GM20000 (cell line): ENCODE results near the gene LRRC10B.

Experiments
- DNase-seq: peaks from one replicate; pipeline ENCODE4 v3.0.0; 2012; ENCODE audit warnings: low spot score
- TF ChIP-seq, protein P1 (sequence below): IDR thresholded peaks from 2 replicates; pipeline ENCODE4 v1.5.1; 2012; ENCODE audit warnings: mild to moderate bottlenecking, control low read depth; ENCODE audit errors: extremely low read depth, missing control alignments

Gene LRRC10B

DNA sequence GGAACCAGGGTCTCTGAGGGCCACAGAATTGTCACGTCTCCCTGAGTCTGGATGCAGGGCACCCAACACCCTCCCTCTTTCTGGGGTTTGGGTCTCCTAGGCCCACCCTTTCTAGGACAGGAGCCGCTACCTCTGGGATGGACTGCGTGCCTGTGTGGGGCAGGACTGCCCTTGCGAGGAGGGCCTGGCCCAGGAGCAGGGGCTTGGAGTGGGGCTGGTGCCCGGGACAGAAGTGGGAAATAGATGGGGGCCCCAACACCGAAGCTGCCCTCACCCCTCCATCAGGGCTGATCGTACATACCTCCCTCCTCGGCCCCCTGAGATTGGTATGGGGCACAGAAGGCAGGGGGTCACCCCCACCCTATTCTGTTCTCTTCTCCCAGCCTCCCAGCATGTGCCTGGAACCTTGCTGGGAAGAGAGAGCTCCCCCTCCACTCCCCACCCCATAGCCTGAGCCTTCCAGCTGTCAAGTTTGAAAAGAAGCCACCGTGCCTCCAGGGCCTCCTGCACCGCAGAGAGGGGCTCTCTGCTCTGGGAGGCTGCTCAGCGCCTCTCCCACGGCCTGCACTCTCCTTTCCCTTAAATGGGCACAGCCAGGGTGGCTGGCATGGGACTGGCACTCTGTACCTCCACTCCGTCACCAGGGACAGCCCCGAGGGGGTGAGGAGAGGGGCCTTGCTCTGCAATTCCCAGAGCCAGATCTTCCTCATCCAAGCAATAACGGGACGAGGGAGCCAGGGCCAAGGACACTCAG, 1.8 kb downstream of the LRRC10B start:
- DNase-seq, result no peak
- TF ChIP-seq, protein P1, sequence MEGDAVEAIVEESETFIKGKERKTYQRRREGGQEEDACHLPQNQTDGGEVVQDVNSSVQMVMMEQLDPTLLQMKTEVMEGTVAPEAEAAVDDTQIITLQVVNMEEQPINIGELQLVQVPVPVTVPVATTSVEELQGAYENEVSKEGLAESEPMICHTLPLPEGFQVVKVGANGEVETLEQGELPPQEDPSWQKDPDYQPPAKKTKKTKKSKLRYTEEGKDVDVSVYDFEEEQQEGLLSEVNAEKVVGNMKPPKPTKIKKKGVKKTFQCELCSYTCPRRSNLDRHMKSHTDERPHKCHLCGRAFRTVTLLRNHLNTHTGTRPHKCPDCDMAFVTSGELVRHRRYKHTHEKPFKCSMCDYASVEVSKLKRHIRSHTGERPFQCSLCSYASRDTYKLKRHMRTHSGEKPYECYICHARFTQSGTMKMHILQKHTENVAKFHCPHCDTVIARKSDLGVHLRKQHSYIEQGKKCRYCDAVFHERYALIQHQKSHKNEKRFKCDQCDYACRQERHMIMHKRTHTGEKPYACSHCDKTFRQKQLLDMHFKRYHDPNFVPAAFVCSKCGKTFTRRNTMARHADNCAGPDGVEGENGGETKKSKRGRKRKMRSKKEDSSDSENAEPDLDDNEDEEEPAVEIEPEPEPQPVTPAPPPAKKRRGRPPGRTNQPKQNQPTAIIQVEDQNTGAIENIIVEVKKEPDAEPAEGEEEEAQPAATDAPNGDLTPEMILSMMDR, result no peak

DNA sequence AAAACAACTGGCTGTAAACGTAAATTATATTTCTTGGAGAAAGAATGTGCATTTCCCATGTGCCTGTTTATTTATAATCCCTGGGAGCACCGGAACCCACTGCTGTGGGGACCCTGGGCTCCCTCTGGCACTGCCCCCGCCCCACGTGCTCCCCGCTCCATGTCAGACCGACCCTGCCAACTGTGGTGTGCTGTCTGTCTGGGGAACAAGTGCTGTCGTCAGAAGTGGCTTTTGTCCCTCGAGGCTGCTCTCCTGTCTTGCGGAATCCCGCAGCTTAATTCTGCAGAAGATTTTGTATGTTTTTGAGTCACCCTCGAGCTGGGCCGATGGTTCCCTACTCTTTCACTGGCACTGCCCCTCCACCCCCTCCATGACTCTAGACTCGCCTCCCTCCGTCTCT, 2.4 kb downstream of the LRRC10B start:
- DNase-seq, result no peak
- TF ChIP-seq, protein P1, result no peak

DNA sequence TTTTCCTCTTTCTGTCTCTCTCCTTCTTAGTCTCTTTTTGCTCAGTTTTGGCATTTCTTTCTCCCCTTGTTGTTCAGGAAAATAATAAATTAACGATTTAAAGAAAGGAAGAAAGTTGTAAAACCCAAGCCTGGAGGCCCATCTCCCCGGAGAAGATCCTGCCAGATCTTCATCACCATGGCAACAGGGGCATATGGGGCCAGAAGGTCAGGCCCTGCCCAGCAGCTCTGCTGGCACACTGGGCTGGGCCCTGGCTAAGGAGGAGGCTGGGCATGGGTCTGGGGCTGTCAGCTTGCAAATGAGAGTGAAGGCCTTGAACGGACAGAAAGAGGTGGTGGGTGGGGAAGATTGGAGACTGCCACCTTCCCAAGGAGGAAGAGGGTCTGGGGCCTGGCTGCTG, 2.8 kb downstream of the LRRC10B start:
- TF ChIP-seq, protein P1, result no peak
- no peak for DNase-seq

DNA sequence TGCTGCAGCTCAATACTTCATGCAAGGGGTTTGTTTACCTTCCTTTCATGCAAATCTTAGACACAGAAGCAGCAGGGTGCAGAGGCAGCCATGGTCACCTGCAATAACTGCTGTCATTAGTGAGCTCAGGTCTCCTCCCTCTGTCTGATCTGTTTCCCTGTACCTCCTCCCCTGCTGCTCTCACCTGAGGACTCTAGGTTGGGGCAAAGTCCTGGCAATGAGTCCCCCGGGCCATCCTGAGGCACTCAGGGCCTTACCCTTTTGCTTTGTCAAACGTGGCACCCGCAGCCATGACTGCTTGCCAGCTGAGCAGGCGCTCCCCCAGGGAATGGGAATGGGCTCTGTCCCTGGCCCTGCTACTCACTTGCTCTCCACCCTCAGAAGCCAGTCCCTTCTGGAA, 3.9 kb downstream of the LRRC10B start:
- TF ChIP-seq, protein P1, result no peak
- DNase-seq, result no peak

DNA sequence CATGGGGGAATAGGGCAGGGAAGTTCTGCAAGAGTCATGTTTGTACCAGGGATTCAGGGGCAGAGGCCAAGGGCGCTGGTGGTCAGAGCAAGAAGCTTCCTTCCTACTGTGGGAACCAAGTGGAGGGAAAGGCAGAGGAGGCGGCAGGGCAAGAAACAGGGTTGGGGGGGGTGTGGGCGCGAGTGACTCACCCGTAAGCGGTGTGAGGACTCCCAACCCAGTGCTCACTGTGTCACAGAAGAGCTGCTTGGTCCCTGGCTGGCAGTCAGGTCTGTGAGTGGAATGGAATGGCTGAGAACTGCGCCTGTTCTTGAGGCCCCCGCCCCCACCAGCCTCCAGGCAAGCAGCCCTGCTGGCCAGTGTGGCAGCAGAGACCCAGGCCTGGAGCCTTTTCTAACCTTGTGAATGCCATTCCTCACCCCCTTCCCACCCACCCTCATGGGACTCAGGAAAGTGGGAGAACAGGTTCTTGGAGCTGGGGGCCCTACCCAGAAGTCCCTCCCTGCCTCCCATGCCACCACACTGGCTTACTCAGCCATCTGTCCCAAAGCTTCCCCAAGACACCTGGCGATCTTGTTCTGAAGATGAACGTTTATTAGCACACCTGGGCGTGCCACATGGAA, 4.7 kb downstream of the LRRC10B start:
- TF ChIP-seq, protein P1, result no peak
- no peak for DNase-seq

DNA sequence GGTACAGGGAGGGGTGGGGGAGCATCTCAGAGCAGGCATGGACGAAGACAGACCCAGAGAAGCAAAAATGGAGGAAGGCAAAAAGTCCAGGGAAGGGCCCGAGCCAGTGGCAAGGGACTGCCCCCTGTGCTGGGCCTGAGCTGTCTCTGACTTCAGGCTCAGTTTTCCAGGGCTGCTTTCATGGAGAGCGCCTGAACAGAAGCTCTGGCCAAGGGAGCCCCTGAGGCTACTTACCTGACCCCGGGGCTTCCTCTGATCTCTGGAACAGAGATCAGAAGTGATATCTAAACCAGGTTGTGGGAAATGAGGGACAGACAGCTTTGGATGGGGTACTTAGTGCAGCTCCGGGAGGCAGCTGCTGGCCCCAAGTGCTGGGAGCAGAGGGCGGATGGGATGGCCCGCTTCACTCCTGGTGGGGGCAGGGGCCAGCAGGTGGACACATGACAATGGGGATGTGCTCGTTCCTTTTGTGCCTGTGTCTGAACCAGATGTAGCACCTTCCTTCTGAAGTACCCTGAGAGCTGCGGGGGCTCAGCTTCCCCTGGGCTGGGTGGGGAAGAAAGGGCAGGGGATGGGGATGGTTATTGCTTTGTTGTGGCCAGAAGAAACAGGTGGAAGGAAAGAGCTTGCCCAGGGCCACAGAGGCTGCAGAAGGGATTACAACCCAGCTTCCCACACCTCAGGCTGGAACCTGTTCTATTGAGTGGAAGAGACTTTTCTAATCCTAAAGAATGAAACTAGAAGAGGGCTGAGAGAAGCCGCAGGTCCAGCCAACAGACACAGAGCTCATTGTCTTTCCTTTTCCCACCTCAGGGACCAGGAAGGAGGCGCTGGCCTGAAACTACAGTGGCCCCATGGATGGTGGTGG, 5.7 kb downstream of the LRRC10B start:
- no peak for DNase-seq
- TF ChIP-seq, protein P1, result no peak

DNA sequence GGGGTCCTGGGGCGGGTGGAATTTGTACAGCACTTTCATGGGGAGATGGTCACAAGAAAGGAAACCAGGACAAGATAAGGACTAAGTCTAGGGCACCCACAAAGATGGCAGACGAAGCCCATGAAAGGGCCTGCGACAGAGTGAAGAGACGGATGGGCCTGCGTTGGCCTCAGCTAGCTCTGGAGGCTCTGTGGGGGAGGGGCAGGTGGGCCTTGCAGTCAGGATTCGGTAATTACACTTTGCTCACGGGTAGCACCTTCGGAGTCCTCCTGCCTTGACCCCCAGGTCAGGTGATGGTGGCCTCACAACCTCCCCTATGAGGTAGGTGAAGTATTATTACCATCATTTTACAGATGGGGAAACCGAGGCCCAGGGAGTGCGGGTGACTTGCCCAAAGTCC, 7.1 kb downstream of the LRRC10B start:
- no peak for DNase-seq
- TF ChIP-seq, protein P1, result no peak
